IMR-90 (cell line): ENCODE results near the gene C2CD4B. TPM values are rescaled to one million over a fixed set of nuclear protein-coding genes. Genes with fewer than 3 reads are reported as not detected.
A peak's percentile ranks its signal among the peaks of the same experiment; 100 is the strongest.

Experiments
- ATAC-seq: fragments of 200-7000 bp; cut with Tn5 transposase; 2 replicates; pipeline ENCODE4 v1.9.1; 2020; ENCODE audit warnings: low read depth, mild to moderate bottlenecking, moderate library complexity
- BruUV-seq: library from RNA; stranded (reverse); fragments of 400-500 nt; replicated peaks from 2 replicates; lab custom pipeline; 2021; lab: Mats Ljungman, UMichigan
- CTCF ChIA-PET: fragments of 300-600 bp; formaldehyde crosslinking; extraction: SDS; loops from one replicate; lab custom pipeline; 2021; ENCODE audit warnings: antibody characterized with exemption; lab: Yijun Ruan, JAX
- POLR2A ChIA-PET: fragments of 300-600 bp; sonication (Branson Sonifier 250); formaldehyde crosslinking; loops from one replicate; lab custom pipeline; 2022; ENCODE audit warnings: antibody characterized with exemption; ENCODE audit not compliant: unreplicated experiment; lab: Charles Lee
- DNase-seq: peaks from one replicate; pipeline ENCODE4 v3.0.0; 2013
- H2AFZ ChIP-seq: replicated peaks from 2 replicates; pipeline ENCODE3; 2013; ENCODE audit warnings: low read length, mild to moderate bottlenecking; ENCODE audit not compliant: poor library complexity
- H2AK5ac ChIP-seq: 2 replicates; pipeline ENCODE4 v1.6.1; 2013; ENCODE audit warnings: low read depth, low read length, inconsistent platforms
- H2AK9ac ChIP-seq: replicated peaks from 2 replicates; pipeline ENCODE3; 2013; ENCODE audit warnings: mild to moderate bottlenecking, low read depth, low read length, moderate library complexity; ENCODE audit not compliant: poor library complexity
- H2BK120ac ChIP-seq: 2 replicates; pipeline ENCODE4 v1.6.1; 2013; ENCODE audit warnings: low read depth, low read length, inconsistent platforms
- H2BK15ac ChIP-seq: 3 replicates; pipeline ENCODE4 v1.6.1; 2013; ENCODE audit warnings: low read depth, low read length, inconsistent platforms
- H2BK20ac ChIP-seq: 2 replicates; pipeline ENCODE4 v1.6.1; 2013; ENCODE audit warnings: low read depth, mild to moderate bottlenecking, inconsistent platforms, low read length, moderate library complexity
- H2BK5ac ChIP-seq: 2 replicates; pipeline ENCODE4 v1.6.1; 2013; ENCODE audit warnings: mild to moderate bottlenecking, low read depth, low read length, inconsistent platforms; ENCODE audit not compliant: poor library complexity, severe bottlenecking
- H3K14ac ChIP-seq: replicated peaks from 2 replicates; pipeline ENCODE4 v1.6.1; 2013; ENCODE audit warnings: low read depth, low read length, inconsistent platforms
- H3K18ac ChIP-seq: 2 replicates; pipeline ENCODE4 v1.6.1; 2013; ENCODE audit warnings: low read depth, low read length, control low read depth
- H3K23ac ChIP-seq: 2 replicates; pipeline ENCODE4 v1.6.1; 2013; ENCODE audit warnings: low read depth, low read length, inconsistent platforms
- H3K27ac ChIP-seq: 2 replicates; pipeline ENCODE4 v1.5.1; 2013; ENCODE audit warnings: mild to moderate bottlenecking, control low read depth, low read length; ENCODE audit not compliant: insufficient read depth
- H3K27me3 ChIP-seq: 2 replicates; pipeline ENCODE4 v1.6.1; 2013; ENCODE audit warnings: low read length; ENCODE audit not compliant: control insufficient read depth, insufficient read depth
- H3K36me3 ChIP-seq: 2 replicates; pipeline ENCODE4 v1.6.1; 2013; ENCODE audit warnings: low read length, mixed read lengths; ENCODE audit not compliant: control insufficient read depth, insufficient read depth
- H3K4ac ChIP-seq: 2 replicates; pipeline ENCODE4 v1.6.1; 2013; ENCODE audit warnings: low read depth, low read length, inconsistent platforms
- H3K4me1 ChIP-seq: 2 replicates; pipeline ENCODE4 v1.6.1; 2013; ENCODE audit warnings: low read length, mixed read lengths; ENCODE audit not compliant: control insufficient read depth, insufficient read depth
- H3K4me2 ChIP-seq: 2 replicates; pipeline ENCODE4 v1.6.1; 2013; ENCODE audit warnings: low read depth, mild to moderate bottlenecking, control low read depth, low read length, moderate library complexity
- H3K4me3 ChIP-seq: 2 replicates; pipeline ENCODE4 v1.5.1; 2013; ENCODE audit warnings: low read depth, mild to moderate bottlenecking, control low read depth, low read length, moderate library complexity; ENCODE audit not compliant: insufficient read depth
- H3K56ac ChIP-seq: 2 replicates; pipeline ENCODE4 v1.6.1; 2013; ENCODE audit warnings: low read length, inconsistent platforms; ENCODE audit not compliant: insufficient read depth; ENCODE audit errors: extremely low read depth
- H3K79me1 ChIP-seq, 2 experiments: 2 replicates each; pipeline ENCODE4 v1.6.1; 2013; ENCODE audit warnings: low read length in 2 of 2, inconsistent platforms in 1 of 2, low read depth in 1 of 2
- H3K9ac ChIP-seq: 2 replicates; pipeline ENCODE4 v1.6.1; 2013; ENCODE audit warnings: low read depth, low read length, control low read depth
- H3K9me1 ChIP-seq: 2 replicates; pipeline ENCODE4 v1.6.1; 2013; ENCODE audit warnings: low read length, inconsistent platforms; ENCODE audit not compliant: insufficient read depth
- H3K9me3 ChIP-seq: 2 replicates; pipeline ENCODE4 v1.6.1; 2013; ENCODE audit warnings: low read length; ENCODE audit not compliant: control insufficient read depth, insufficient read depth
- H4K20me1 ChIP-seq: 2 replicates; pipeline ENCODE4 v1.6.1; 2013; ENCODE audit warnings: low read length, inconsistent platforms; ENCODE audit not compliant: insufficient read depth
- H4K5ac ChIP-seq: 2 replicates; pipeline ENCODE4 v1.6.1; 2013; ENCODE audit warnings: mild to moderate bottlenecking, low read depth, low read length, control low read depth
- H4K8ac ChIP-seq, 2 experiments: 2 replicates each; pipeline ENCODE4 v1.6.1; 2013; ENCODE audit warnings: low read depth in 2 of 2, low read length in 2 of 2, control low read depth in 1 of 2, inconsistent platforms in 1 of 2
- H4K91ac ChIP-seq: 2 replicates; pipeline ENCODE4 v1.6.1; 2013; ENCODE audit warnings: low read depth, low read length, inconsistent platforms; ENCODE audit not compliant: insufficient read depth
- CEBPB ChIP-seq: IDR thresholded peaks from 2 replicates; pipeline ENCODE4 v1.6.1; 2012; ENCODE audit warnings: low read depth, low read length, improper control_type of control experiment
- POLR2A ChIP-seq: IDR thresholded peaks from 2 replicates; pipeline ENCODE4 v1.6.1; 2012; ENCODE audit warnings: mild to moderate bottlenecking, low read depth, low read length
- WGBS, 2 experiments: methylation state at CpG; one replicate each; pipeline versions ENCODE4 v1.1.5 to v1.1.7; 2013; ENCODE audit warnings: missing lambda C conversion rate in 2 of 2; ENCODE audit not compliant: insufficient read length in 1 of 2; ENCODE audit errors: extremely low coverage in 2 of 2; 5-methylcytosine and 5-hydroxymethylcytosine counted together
- dilution Hi-C: fragments of 300-500 bp; cut with HindIII; formaldehyde crosslinking; loops from one replicate; pipeline ENCODE4 v1.14.3; 2018; ENCODE audit warnings: low sequenced_read_pairs; ENCODE audit not compliant: unreplicated experiment
- in situ Hi-C: fragments of 300-500 bp; cut with MboI; formaldehyde crosslinking; loops from 3 replicates; pipeline ENCODE4 v1.14.3; 2019; ENCODE audit warnings: low sequenced_read_pairs, inconsistent platforms, mixed read lengths
- intact Hi-C: fragments of 100-400 bp; cut with micrococcal nuclease; formaldehyde crosslinking; loops from 2 replicates; pipeline ENCODE4 v1.10.0; 2022
- polyA plus RNA-seq, 3 experiments: library from polyadenylated mRNA; depleted of rRNA; stranded (reverse); fragments of >200 nt; gene quantifications; 2 replicates each; pipeline ENCODE4 v1.2.3, GENCODE V29; 2012; ENCODE audit warnings: low replicate concordance in 1 of 3
- total RNA-seq: library from RNA; depleted of rRNA; stranded (reverse); fragments of >200 nt; gene quantifications from 2 replicates; pipeline ENCODE4 v1.2.3, GENCODE V29; 2012

C2CD4B gene
- total and polyA plus RNA-seq, 2 of the 4 experiments (the other 2 are of a cell fraction): not detected

DNA sequence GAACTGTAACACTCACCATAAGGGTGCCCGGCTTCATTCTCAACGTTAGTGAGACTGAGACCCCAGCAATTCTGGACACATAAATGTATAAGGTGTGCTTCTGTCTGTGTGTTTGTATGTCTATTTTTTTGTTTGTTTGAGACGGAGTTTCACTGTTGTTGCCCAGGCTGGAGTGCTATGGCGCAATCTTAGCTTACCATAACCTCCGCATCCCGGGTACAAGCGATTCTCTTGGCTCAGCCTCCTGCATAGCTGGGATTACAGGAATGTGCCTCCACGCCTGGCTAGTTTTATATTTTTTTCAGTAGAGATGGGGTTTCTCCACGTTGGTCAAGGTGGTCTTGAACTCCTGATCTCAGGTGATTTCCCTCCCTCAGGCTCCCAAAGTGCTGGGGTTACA, 43.3 kb upstream of the C2CD4B start:
- dilution Hi-C loops (no loop called here), in situ Hi-C loops (no loop called here), intact Hi-C loops (no loop called here)
- H3K27me3 ChIP-seq: no peaks in the 10 kb centered on the region
- H3K4ac ChIP-seq: no peak overlapping the region
- H3K9ac ChIP-seq: no peak overlapping the region
- H3K4me2 ChIP-seq: no peak overlapping the region
- no peaks in the 10 kb centered on the region for H3K36me3 ChIP-seq
- H4K20me1 ChIP-seq: no peaks in the 10 kb centered on the region
- no peak overlapping the region for H4K91ac ChIP-seq
- H3K9me1 ChIP-seq: no peaks in the 10 kb centered on the region
- no peak overlapping the region for H2AK5ac ChIP-seq
- H4K8ac ChIP-seq: no peak overlapping the region
- no peak overlapping the region for H2BK20ac ChIP-seq
- CTCF ChIA-PET: interaction anchor here (0.6 kb wide), 1 partner anchor 9 kb away, joined by 3 read pairs; no protein-coding TSS in a partner anchor
- H3K4me1 ChIP-seq: no peaks in the 10 kb centered on the region
- TF ChIP-seq POLR2A (no peak), CEBPB (peak; percentile 27; the same call in 1 of the 2 replicates)
- POLR2A ChIA-PET: no interaction called here
- peaks cover 2% of the 10 kb centered on the region; the same call in 1 of the 2 replicates for H3K9me3 ChIP-seq
- H3K23ac ChIP-seq: no peak overlapping the region
- H3K79me1 ChIP-seq: no peaks in the 10 kb centered on the region
- H3K18ac ChIP-seq: no peak overlapping the region
- no peak overlapping the region for H2BK5ac ChIP-seq
- no peak overlapping the region for H3K14ac ChIP-seq
- no peak overlapping the region for H4K5ac ChIP-seq
- no peak overlapping the region for H2BK15ac ChIP-seq
- no peak overlapping the region for H3K4me3 ChIP-seq
- DNase-seq (no peak), ATAC-seq (no peak)
- no CpG with 5 or more reads among the region's 9 CpGs for WGBS, 2 experiments
- no peak overlapping the region for H2AFZ ChIP-seq
- H2AK9ac ChIP-seq: no peak overlapping the region
- H3K27ac ChIP-seq: no peak overlapping the region
- no TSS peak for BruUV-seq
- no peak overlapping the region for H3K56ac ChIP-seq
- H2BK120ac ChIP-seq: no peak overlapping the region
